GM18951 (cell line): ENCODE measurements around the gene FTSJ3.
"Not testable (repeated sequence)": the region's sequence is repeated elsewhere in the genome, so short reads cannot be mapped to it uniquely, and the experiment has no call there.

ENCODE experiments used
- POLR2A ChIP-seq: IDR thresholded peaks from 4 replicates; pipeline ENCODE4 v1.6.1; 2011; ENCODE audit warnings: mild to moderate bottlenecking; ENCODE audit not compliant: insufficient read length, insufficient read depth; ENCODE audit errors: extremely low read depth
- in situ Hi-C: fragments of 300-500 bp; cut with MboI; formaldehyde crosslinking; loops from one replicate; pipeline ENCODE4 v1.12.0; 2022; ENCODE audit warnings: low sequenced_read_pairs, mixed read lengths, inconsistent platforms; ENCODE audit not compliant: unreplicated experiment

FTSJ3 gene

GRCh38 chr17:63804328-63804727 is 23.1 kb downstream of the FTSJ3 start:
- in situ Hi-C loops = no loop called here
- no peak for TF ChIP-seq POLR2A

- in situ Hi-C loops = no loop called here
- TF ChIP-seq POLR2A = no peak
These were observed 26.7 kb downstream of the FTSJ3 start for GRCh38 chr17:63800783-63801182.

GRCh38 chr17:63798572-63799106 is 28.8 kb downstream of the FTSJ3 start:
- TF ChIP-seq POLR2A = no peak
- in situ Hi-C loops = no loop called here

- in situ Hi-C loops = not testable (repeated sequence)
These were observed 31.1 kb downstream of the FTSJ3 start for GRCh38 chr17:63796375-63796774.

- no peak for TF ChIP-seq POLR2A
These were observed 35.3 kb downstream of the FTSJ3 start for GRCh38 chr17:63792055-63792729.

GRCh38 chr17:63790057-63790456 is 37.4 kb downstream of the FTSJ3 start:
- in situ Hi-C loops = no loop called here

More at GRCh38 chr17:63792055-63792729, 35.3 kb downstream of the FTSJ3 start:
- in situ Hi-C loops = no loop called here

GRCh38 chr17:63786971-63787711 is 40.3 kb downstream of the FTSJ3 start:
- no peak for TF ChIP-seq POLR2A
- in situ Hi-C loops = no loop called here

More at GRCh38 chr17:63790057-63790456, 37.4 kb downstream of the FTSJ3 start:
- no peak for TF ChIP-seq POLR2A

GRCh38 chr17:63786117-63786516 is 41.3 kb downstream of the FTSJ3 start:
- in situ Hi-C loops = no loop called here
- no peak for TF ChIP-seq POLR2A

GRCh38 chr17:63785556-63785955 is 41.9 kb downstream of the FTSJ3 start:
- in situ Hi-C loops = no loop called here
- TF ChIP-seq POLR2A = no peak

- no peak for TF ChIP-seq POLR2A
- in situ Hi-C loops = no loop called here
These were observed 43.9 kb downstream of the FTSJ3 start for GRCh38 chr17:63783522-63783921.

- no peak for TF ChIP-seq POLR2A
- in situ Hi-C loops = no loop called here
These were observed 46.5 kb downstream of the FTSJ3 start for GRCh38 chr17:63780928-63781327.

- in situ Hi-C loops = no loop called here
- TF ChIP-seq POLR2A = no peak
These were observed 47.0 kb downstream of the FTSJ3 start for GRCh38 chr17:63780507-63780906.

- in situ Hi-C loops = no loop called here
- TF ChIP-seq POLR2A = no peak
These were observed 52.0 kb downstream of the FTSJ3 start for GRCh38 chr17:63775420-63775819.

- in situ Hi-C loops = no loop called here
- TF ChIP-seq POLR2A = no peak
These were observed 52.5 kb downstream of the FTSJ3 start for GRCh38 chr17:63774969-63775265.
